Epithelial cell of esophagus (primary cell): ENCODE data around the gene PIP4K2C.

ENCODE experiments used
- DNase-seq: peaks from one replicate; pipeline ENCODE4 v3.0.0; 2010; ENCODE audit warnings: low read depth
- H3K4me3 ChIP-seq: 2 replicates; pipeline ENCODE4 v1.5.1; 2011; ENCODE audit warnings: mild to moderate bottlenecking, low read length, control low read depth
- CTCF ChIP-seq: IDR thresholded peaks from 2 replicates; pipeline ENCODE4 v1.5.1; 2011; ENCODE audit warnings: low read depth, mild to moderate bottlenecking, low read length, control low read depth, inconsistent platforms; ENCODE audit not compliant: insufficient read depth; ENCODE audit errors: missing control alignments

The PIP4K2C gene

DNA sequence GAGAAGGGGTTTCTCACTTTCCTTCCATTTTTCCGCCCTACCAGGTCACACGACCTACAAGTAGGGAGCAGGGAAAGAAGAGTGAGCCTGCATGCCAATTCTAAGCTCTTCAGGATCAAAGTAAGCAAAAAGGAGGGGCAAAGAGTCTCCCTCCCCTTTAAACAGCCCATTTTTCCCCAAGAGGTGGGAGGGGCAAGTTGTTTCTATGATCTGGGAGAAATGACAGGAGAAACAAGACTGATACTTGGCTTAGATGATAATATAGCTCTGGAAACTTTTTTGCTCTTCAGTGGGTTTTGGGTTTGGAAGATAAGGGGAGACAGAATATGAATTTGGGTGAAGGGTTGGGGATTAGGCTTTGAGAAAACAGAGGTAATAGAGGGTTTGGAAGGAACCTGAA lies 15.4 kb downstream of the PIP4K2C start:
- no peak for TF ChIP-seq CTCF
- no peak overlapping the region for H3K4me3 ChIP-seq

GRCh38 chr12:57606821-57607220 lies 15.8 kb downstream of the PIP4K2C start:
- TF ChIP-seq CTCF = no peak
- DNase-seq = no peak
- H3K4me3 ChIP-seq = no peak overlapping the region

More for the DNA sequence above, 15.4 kb downstream of the PIP4K2C start:
- DNase-seq = no peak

GRCh38 chr12:57607958-57608663 lies 17.1 kb downstream of the PIP4K2C start:
- DNase-seq = no peak
- no peak for TF ChIP-seq CTCF
- H3K4me3 ChIP-seq = no peak overlapping the region

GRCh38 chr12:57609101-57609780 lies 18.2 kb downstream of the PIP4K2C start:
- DNase-seq = no peak
- H3K4me3 ChIP-seq = no peak overlapping the region
- TF ChIP-seq CTCF = no peak

DNA sequence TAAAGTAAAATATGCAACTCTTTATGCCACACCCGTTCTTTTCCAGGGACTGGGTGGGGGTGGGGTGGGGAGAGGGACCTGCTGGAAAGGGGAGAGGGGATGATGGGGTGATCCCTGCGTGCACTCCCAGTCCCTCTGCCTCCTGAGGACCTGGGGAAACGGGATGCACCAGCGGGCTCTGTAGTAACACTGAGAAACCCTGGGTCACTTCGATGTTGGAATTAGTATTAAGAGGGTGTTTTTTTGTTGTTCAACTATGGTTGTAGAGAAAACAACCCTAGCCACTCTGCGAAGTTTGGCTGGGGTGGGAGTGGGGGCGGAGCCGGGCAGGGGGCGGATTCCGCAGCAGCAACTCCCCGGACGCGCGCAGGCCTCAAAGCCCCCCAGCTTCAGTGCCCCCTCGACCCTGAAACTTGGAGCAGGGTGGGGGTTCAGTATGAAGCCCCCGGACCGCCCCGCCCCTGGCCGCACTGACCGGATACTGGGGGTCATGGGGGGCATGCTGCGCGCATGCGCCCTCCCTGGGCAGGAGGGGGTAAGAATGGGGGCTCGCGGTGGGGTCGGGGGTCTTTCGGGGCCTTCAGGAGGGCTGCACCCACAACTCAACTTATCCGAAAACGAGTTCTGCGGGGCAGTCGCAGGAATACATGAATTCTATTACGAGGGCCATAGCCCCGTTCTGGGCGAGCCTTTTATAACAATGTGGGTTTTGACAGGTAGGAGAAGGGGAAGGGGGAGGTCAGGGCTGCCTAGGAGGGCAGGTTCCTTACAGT lies 19.0 kb downstream of the PIP4K2C start:
- no peak overlapping the region for H3K4me3 ChIP-seq
- TF ChIP-seq CTCF = no peak
- no peak for DNase-seq

DNA sequence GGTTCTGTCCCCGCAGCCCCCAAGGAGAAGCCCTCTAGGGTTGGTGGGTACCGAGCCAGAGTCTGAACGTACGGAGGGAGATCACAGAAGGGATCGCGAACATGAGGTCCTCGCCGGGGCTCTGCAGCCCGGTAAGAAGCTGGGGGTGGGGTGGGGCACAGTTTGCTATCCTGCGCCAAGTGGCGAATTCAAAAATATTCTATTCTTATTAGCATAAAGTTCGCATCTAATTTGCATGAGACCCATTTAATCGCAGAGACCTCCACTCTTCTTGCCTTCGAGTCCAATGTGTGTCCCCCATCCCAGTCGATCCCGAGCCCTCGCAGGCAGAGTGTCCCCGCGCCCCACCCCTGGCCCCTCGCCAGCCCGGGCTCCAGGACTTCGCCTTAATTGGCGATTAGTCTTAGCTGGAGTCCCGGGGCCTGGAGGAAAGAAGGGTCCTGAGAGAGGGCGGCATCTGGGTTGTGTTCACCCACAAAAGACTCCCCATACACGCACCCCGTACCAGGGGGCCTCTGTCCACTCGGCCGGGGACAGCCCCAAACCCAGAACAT lies 19.6 kb downstream of the PIP4K2C start:
- TF ChIP-seq CTCF = no peak
- peak overlapping the region; percentile 41 for H3K4me3 ChIP-seq
- no peak for DNase-seq
